ENCODE measurements around the gene CIB4.

Gene CIB4

DNA sequence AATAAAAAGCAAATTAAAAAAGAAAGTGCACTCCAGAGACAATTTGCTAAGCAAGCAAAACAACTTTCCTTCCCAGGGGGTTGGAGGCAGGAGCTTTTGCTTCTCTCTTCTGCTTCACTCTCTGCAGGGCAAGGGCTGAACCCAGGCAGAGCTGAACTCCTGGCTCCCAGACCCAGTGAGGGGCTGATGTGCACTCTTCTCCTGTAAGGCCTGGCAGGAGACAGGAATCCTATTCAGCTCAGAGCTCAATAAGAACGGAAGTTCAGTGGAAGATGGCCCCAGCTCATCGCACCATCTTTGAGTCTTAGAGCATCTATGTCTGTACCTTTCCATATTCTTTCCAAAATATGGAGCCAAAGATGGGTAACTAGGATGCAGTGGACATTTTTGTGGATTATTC is 29.1 kb downstream of the CIB4 start:
- ATAC-seq = no peak

DNA sequence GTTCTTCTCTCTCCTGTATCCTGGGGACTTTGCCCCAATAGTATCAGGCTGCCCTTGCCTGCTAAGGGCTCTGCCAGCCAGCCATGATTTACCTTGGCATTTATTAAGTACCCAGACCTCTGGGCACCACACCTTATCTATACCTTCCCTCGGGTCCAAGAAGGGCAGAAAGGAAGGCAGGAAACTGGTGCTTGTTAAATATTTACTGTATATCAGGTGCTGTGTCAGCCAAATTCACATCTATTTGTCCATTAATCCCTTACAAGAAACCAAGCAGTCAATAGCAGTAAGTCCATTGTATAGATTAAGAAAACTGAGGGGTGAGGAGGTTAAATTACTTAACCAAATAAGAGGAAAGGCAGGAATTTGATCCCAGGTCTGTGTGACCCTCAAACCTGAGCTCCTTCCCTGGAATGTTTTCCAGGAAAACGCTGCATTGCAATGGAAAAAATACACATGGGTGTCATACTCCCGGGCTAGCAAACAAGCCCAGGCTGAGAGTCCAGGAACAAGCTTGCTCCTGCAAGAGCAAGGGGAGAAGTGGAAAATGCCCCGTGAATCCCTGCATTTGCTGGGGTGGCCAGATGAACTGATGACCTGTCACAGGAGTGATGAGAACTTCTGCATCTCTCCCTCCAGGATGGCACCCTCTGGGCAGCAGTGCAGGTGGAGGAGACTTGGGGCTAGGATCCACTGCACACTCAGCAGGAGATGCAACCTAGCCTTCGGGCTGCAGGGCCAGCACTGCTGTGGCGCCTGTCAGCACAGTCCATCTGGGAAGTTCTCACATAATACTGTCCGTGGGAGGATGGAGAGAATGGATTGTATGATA is 30.4 kb downstream of the CIB4 start:
- ATAC-seq = no peak
- TF ChIP-seq OSR1 (CRISPR knock-in tag; IDR thresholded peaks at IDR 0.05) = no peak
- no peak for TF ChIP-seq GLIS3 (CRISPR knock-in tag; IDR thresholded peaks at IDR 0.05)
- TF ChIP-seq ZC3H10 (CRISPR knock-in tag; IDR thresholded peaks at IDR 0.05) = no peak
- TF ChIP-seq, protein P1, sequence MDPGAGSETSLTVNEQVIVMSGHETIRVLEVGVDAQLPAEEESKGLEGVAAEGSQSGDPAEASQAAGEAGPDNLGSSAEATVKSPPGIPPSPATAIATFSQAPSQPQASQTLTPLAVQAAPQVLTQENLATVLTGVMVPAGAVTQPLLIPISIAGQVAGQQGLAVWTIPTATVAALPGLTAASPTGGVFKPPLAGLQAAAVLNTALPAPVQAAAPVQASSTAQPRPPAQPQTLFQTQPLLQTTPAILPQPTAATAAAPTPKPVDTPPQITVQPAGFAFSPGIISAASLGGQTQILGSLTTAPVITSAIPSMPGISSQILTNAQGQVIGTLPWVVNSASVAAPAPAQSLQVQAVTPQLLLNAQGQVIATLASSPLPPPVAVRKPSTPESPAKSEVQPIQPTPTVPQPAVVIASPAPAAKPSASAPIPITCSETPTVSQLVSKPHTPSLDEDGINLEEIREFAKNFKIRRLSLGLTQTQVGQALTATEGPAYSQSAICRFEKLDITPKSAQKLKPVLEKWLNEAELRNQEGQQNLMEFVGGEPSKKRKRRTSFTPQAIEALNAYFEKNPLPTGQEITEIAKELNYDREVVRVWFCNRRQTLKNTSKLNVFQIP (CRISPR knock-in tag; IDR thresholded peaks at IDR 0.05; ENCODE audit: borderline replicate concordance, low read depth) = no peak
- TF ChIP-seq, protein P2, sequence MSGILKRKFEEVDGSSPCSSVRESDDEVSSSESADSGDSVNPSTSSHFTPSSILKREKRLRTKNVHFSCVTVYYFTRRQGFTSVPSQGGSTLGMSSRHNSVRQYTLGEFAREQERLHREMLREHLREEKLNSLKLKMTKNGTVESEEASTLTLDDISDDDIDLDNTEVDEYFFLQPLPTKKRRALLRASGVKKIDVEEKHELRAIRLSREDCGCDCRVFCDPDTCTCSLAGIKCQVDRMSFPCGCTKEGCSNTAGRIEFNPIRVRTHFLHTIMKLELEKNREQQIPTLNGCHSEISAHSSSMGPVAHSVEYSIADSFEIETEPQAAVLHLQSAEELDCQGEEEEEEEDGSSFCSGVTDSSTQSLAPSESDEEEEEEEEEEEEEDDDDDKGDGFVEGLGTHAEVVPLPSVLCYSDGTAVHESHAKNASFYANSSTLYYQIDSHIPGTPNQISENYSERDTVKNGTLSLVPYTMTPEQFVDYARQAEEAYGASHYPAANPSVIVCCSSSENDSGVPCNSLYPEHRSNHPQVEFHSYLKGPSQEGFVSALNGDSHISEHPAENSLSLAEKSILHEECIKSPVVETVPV (CRISPR knock-in tag; IDR thresholded peaks at IDR 0.05) = no peak
- TF ChIP-seq TOX (CRISPR knock-in tag; IDR thresholded peaks at IDR 0.05; ENCODE audit: borderline replicate concordance) = no peak
- no peak for TF ChIP-seq ESRRG (CRISPR knock-in tag; IDR thresholded peaks at IDR 0.05)

More for the DNA sequence above, 29.1 kb downstream of the CIB4 start:
- TF ChIP-seq, protein P1 (CRISPR knock-in tag; IDR thresholded peaks at IDR 0.05; ENCODE audit: borderline replicate concordance, low read depth) = no peak
- TF ChIP-seq ESRRG (CRISPR knock-in tag; IDR thresholded peaks at IDR 0.05) (no peak), ZFP3 (CRISPR knock-in tag; IDR thresholded peaks at IDR 0.05) (no peak), TCF4 (CRISPR knock-in tag; IDR thresholded peaks at IDR 0.05; ENCODE audit: borderline replicate concordance) (no peak), ISL1 (CRISPR knock-in tag; IDR thresholded peaks at IDR 0.05) (no peak), CSDC2 (CRISPR knock-in tag; IDR thresholded peaks at IDR 0.05) (no peak), TOX (CRISPR knock-in tag; IDR thresholded peaks at IDR 0.05; ENCODE audit: borderline replicate concordance) (no peak), OSR1 (CRISPR knock-in tag; IDR thresholded peaks at IDR 0.05) (no peak), GLIS3 (CRISPR knock-in tag; IDR thresholded peaks at IDR 0.05) (no peak), ZNF565 (CRISPR knock-in tag; conservative IDR thresholded peaks at IDR 0.05; ENCODE audit: low read depth) (no peak)
- TF ChIP-seq, protein P3, sequence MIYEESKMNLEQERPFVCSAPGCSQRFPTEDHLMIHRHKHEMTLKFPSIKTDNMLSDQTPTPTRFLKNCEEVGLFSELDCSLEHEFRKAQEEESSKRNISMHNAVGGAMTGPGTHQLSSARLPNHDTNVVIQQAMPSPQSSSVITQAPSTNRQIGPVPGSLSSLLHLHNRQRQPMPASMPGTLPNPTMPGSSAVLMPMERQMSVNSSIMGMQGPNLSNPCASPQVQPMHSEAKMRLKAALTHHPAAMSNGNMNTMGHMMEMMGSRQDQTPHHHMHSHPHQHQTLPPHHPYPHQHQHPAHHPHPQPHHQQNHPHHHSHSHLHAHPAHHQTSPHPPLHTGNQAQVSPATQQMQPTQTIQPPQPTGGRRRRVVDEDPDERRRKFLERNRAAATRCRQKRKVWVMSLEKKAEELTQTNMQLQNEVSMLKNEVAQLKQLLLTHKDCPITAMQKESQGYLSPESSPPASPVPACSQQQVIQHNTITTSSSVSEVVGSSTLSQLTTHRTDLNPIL (CRISPR knock-in tag; IDR thresholded peaks at IDR 0.05; ENCODE audit: low read depth) = no peak
- TF ChIP-seq, protein P2 (CRISPR knock-in tag; IDR thresholded peaks at IDR 0.05) = no peak

DNA sequence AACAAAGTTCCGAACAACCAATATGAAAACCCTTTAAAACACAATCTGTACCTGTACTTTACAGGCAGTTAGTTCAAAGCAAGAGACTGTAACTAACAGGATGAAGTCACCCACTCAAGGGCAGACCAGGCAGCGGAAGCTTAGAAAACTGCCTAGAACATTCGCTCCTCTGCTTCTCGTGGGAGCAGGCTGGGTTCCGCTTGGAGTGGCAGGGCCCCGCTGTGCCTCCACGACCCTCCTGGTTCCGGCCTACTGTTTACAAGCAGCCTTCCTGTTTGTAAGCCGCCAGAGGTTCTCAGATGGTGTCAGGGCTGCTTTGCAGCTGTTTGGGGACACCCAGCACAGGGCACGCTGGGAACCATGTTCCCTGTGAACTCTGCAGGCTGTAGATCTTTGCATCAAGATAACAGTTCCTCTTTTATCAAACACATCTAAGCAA is 31.3 kb downstream of the CIB4 start:
- no peak for ATAC-seq
- no peak for TF ChIP-seq ISL1 (CRISPR knock-in tag; IDR thresholded peaks at IDR 0.05)
- no peak for TF ChIP-seq CSDC2 (CRISPR knock-in tag; IDR thresholded peaks at IDR 0.05)
- TF ChIP-seq ZC3H10 (CRISPR knock-in tag; IDR thresholded peaks at IDR 0.05) = no peak
- no peak for TF ChIP-seq ZFP30 (CRISPR knock-in tag; IDR thresholded peaks at IDR 0.05)
- TF ChIP-seq TCF4 (CRISPR knock-in tag; IDR thresholded peaks at IDR 0.05; ENCODE audit: borderline replicate concordance) = no peak
- TF ChIP-seq, protein P4, sequence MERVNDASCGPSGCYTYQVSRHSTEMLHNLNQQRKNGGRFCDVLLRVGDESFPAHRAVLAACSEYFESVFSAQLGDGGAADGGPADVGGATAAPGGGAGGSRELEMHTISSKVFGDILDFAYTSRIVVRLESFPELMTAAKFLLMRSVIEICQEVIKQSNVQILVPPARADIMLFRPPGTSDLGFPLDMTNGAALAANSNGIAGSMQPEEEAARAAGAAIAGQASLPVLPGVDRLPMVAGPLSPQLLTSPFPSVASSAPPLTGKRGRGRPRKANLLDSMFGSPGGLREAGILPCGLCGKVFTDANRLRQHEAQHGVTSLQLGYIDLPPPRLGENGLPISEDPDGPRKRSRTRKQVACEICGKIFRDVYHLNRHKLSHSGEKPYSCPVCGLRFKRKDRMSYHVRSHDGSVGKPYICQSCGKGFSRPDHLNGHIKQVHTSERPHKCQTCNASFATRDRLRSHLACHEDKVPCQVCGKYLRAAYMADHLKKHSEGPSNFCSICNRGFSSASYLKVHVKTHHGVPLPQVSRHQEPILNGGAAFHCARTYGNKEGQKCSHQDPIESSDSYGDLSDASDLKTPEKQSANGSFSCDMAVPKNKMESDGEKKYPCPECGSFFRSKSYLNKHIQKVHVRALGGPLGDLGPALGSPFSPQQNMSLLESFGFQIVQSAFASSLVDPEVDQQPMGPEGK (CRISPR knock-in tag; IDR thresholded peaks at IDR 0.05; ENCODE audit: borderline replicate concordance) = no peak
- TF ChIP-seq ZNF565 (CRISPR knock-in tag; conservative IDR thresholded peaks at IDR 0.05; ENCODE audit: low read depth) = no peak
- no peak for TF ChIP-seq ZNF70 (CRISPR knock-in tag; IDR thresholded peaks at IDR 0.05)
- no peak for TF ChIP-seq ZFP3 (CRISPR knock-in tag; IDR thresholded peaks at IDR 0.05)
- no peak for TF ChIP-seq OSR1 (CRISPR knock-in tag; IDR thresholded peaks at IDR 0.05)
- TF ChIP-seq ESRRG (CRISPR knock-in tag; IDR thresholded peaks at IDR 0.05) = no peak
- TF ChIP-seq, protein P1 (CRISPR knock-in tag; IDR thresholded peaks at IDR 0.05; ENCODE audit: borderline replicate concordance, low read depth) = no peak
- no peak for TF ChIP-seq ARNTL (CRISPR knock-in tag; IDR thresholded peaks at IDR 0.05; ENCODE audit: borderline replicate concordance, low read depth)
- no peak for TF ChIP-seq SNAI2 (CRISPR knock-in tag; IDR thresholded peaks at IDR 0.05)
- TF ChIP-seq BACH2 (CRISPR knock-in tag; IDR thresholded peaks at IDR 0.05; ENCODE audit: borderline replicate concordance) = no peak
- no peak for TF ChIP-seq RARB (CRISPR knock-in tag; IDR thresholded peaks at IDR 0.05)
- TF ChIP-seq, protein P3 (CRISPR knock-in tag; IDR thresholded peaks at IDR 0.05; ENCODE audit: low read depth) = no peak
- no peak for TF ChIP-seq PPARA (CRISPR knock-in tag; IDR thresholded peaks at IDR 0.05; ENCODE audit: borderline replicate concordance)

Measured in SK-N-SH treated with all-trans-retinoic acid at 6 μM for 48 hours (cell line).